NCI-H345 treated with DMSO at 0.1 percent for 48 hours (cell line): ENCODE results near the gene ZNF324.
"Not testable (repeated sequence)": the region's sequence is repeated elsewhere in the genome, so short reads cannot be mapped to it uniquely, and the experiment has no call there.

Experiments used
- DNase-seq: peaks from one replicate; lab custom pipeline; 2025; ENCODE audit not compliant: unreplicated experiment; lab: John Stamatoyannopoulos, UW

The ZNF324 gene

DNA sequence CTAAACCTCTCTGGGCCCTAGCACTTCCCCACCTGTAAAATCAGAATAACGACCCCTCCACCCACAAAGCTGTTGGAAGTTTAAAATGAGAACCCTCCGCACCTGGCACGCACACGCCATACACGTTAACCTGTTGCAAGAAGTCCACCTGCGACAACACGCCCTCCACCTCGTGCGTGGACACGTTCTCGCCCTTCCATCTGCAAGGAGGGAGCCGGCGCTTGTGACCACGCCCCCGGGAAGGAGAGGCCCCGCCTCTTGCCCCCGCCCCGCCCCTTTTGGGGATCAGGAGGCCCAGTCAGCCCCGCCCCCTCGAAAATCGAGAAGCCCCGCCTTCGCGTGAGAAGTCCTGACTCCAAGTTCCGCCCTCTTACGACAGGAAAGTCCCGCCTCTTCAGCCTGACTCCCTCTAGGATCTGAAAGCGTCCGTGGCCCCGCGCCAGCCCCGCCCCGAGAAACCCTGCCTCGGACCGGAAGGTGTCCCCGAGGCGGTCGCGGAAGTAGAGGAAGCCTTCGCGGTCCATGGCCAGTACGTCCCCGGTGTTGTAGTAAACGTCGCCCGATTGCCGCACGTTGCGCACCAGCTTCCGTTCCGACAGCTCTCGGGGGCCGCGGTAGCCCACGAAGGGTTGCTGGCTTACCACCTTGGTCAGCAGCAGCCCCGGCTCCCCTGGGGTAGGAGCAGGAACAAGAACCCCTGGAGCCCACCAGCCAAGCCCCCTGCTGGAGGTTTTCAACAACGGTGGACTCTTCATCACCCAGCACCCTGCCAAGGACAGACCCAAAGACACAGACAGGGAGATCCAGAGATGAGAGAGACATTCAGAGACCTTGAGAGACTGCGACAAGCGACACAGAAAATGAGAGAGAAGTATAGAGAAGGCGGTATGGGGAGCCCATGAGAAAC is 32.4 kb downstream of the ZNF324 start:
- DNase-seq, result peak; percentile 85

DNA sequence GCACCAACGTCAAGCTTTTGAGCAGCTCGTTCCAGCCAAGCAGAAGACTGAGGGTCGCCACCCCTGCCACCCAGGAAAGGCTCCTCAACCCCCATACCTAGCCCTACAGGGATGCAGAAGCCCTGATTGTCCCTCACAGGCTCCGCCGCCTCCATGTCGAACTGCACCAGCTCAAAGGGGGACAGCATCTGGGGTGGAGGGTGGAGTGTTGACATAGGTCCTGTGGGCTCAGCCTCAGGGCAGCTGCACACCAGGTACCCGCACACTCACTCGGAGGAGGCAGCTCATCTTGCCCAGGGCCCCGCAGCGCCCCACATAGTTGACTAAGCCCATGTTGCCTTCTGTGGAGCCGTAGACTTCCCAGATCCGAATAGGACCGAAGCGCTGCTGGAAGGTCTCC is 33.4 kb downstream of the ZNF324 start:
- no peak for DNase-seq

DNA sequence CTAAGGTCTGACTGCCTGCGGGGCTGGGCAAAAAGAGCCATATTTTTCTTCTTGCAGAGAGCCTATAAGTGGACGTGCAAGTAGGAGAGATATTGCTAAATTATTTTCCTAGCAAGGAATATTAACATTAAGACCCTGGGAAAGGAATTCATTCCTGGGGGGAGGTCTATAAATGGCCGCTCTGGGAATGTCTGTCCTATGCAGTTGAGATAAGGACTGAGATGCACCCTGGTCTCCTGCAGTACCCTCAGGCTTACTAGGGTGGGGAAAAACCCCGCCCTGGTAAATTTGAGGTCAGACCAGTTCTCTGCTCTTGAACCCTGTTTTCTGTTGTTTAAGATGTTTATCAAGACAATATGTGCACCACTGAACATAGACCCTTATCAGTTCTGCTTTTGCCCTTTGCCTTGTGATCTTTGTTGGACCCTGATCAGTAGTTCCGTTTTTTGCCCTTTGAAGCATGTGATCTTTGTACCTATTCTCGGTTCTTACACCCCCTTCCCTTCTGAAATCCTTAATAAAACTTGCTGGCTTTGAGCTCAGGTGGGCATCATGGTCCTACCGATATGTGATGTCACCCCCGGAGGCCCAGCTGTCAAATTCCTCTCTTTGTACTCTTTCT is 40.8 kb downstream of the ZNF324 start:
- DNase-seq, result not testable (repeated sequence)

DNA sequence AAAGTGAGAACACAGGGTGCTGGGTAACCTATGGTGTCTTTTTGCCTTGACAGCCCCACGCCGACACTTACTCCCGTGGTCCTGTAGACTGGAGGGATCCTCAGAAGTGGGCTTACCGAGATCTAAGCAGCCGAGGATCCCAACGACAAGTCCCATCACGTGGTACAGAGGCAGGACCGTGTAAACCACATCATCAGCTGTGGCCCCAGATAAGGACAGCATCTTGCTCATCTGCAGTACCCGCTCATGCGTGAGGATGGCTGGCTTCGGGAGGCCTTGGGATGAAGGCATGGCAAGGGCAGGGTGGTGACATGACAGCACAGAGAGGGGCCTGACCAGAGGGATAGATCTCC is 42.8 kb downstream of the ZNF324 start:
- no peak for DNase-seq

DNA sequence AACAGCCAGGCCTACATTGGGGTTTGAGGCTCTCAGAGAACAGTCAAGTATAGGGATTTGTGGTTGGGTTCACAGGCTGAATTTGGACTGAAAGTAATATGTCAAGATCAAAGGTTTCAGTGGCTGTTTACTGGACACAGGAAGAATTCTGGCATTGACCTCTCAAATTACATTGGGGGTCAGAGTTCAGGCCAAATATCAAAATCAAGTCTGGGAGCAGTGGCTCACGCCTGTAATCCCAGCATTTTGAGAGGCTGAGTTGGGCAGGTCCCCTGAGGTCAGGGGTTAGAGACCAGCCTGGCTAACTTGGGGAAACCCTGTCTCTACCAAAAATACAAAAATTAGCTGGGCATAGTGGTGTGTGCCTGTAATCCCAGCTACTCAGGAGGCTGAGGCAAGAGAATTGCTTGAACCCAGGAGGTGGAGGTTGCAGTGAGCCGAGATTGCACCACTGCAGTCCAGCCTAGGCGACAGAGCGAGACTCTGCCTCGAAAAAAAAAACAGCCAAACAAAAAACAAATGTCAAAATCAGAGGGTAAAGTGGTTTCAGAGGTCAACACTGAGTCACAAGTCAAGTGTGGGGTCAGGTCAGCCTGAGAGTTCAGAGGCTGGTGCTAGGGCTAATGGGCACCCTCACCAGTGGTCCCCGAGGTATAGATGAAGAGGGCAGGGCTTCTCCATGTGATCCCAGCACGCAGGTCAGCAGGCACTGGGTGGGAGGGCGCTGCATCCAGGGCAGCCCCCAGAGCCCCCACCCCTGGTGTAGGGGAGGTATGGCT is 43.4 kb downstream of the ZNF324 start:
- no peak for DNase-seq

DNA sequence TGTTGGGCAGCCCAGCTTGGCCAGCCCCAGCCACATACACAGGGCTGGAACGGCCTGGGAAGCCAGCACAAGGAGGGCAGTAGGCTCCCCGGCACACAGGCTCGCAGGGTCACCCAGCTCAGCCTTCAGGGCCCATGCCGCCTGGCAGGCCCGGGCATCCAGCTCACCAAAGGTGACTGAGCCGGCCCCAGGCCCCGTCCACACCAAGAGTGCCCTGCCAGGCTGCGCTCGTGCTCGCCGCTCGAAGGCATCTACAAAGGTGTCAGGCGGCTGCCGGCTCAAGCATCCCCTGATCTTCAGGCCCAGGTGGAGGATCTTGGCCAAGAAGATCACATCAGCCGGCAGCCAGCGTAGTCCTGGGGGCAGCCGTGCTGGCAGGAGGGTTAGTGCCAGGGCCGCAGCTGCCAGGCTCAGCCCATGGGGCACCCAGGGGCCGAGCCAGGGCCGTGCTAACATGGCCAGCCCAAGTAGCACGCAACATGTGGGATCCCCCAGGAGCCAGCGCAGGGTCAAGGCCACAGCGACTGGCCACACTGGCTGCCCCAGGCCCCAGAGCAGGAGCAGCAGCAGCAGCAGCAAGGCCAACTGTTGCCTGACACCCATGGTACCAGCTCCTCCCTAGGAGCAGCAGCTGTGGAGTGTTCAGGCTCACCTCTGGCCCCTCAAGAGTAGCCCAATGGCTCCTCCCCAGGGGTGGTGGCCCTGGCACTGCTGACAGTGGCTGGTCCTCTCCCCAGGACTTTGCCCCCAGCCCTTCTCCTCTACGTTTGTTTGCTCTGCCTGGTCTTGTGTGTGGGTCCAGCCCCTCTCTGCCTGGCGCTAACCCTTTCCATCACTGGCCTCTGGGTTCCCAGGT is 44.7 kb downstream of the ZNF324 start, which contains the start of gene SLC27A5:
Gene SLC27A5, minus strand, starts transcription at position 640 of the 856 bp plus-strand sequence. Its CDS starts 37 bp downstream, at position 603.
- no peak for DNase-seq

DNA sequence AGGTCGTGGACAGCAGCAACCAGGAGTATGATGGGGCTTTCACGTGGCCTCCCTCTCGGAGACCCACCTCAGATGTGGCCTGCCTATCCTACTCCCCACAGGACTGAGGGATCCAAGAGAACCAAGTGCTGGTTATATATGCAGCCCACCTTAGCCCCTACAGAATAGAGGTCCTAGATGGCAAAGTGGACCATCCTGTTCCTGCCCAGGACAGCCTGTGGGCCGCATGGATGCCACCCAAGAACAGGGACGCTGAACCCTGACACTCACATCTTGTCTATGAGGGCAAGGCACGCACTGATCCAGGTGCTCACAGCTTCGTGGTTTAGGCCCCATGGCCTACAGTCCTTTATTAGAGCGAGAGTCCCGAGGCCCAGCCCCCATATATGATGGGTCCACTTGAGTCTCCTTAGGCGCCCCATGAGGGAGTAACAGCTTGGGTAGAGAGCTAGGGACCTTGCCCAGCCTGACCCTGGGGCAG is 46.4 kb downstream of the ZNF324 start:
- DNase-seq, result no peak

DNA sequence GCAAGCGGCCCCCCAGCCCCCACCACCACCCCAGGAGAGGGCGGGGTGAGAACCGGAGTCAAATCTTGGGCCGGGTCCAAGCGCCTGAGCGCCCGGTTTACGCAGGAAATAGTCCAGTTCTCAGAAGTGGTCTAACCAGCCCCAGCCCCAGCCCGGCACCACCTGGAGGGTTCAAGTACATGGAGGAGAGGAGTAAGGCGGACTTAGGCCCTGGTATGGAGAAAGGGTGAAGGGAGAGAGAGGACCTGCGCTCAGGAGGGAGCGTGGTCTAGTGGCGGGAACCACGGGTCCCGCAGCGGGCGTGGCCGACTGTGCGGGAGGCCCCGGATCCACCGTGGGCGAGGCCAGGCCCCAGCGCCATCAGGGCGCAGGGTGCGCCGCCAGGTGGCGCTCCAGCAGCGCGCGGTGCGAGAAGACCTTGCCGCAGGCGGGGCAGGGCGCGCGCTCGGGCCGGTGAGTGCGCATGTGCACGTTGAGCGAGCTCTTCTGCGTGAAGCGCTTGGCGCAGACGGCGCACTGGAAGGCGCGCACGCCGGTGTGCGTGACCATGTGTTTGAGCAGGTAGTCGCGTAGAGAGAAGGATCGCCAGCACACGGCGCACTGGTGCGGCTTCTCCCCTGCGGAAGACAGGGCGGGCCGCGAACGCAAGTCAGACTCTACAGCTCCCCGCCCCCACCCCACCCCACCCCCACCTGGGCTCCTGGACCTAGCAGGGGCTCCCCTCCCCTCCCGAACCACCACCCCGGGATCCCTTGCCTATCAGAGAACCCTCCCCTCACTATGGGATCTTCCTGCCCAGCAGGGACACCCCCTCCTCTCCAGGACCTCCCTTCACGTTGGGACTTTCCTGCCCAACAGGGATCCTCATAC is 47.0 kb downstream of the ZNF324 start:
- DNase-seq, result peak; percentile 75

DNA sequence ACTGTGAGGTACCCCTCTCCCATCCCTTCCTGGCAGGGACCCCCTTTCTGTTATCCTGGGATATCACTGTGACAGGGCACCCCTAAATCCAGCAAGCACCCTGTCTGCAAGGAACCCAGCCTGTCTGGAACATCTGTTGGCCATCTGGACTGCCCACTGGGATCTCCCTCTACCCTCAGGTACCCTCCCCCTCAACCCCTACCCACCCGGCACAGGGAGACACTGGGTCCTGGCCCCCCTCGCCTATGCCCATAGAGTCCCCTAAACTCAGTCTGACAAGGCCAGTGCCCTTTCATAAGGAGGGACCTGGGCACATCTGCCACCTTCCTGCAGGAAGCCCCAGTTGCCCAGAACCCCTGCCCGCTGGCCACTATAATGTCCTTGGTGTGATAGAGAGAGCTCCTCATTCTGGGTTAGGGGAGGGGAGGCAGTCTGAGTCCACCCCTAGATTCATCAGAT is 47.7 kb downstream of the ZNF324 start:
- no peak for DNase-seq

DNA sequence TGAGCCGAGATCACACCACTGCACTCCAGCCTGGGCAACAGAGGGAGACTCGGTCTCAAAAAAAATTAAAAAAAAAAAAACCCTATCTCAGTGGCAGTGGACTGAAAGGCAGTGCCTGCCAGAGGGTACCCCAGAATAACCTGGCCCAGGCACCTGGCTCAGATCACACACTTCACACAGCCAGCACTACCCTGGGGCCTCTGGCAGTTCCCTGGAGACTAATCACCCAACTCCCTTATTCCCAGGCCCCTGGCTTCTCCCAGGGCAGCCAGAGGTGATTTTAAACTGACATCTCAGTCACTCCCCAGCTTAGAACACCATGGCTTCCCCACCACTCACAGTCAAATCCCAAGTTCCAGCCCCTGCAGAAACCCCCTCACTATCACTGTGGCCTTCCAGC is 48.4 kb downstream of the ZNF324 start:
- no peak for DNase-seq

DNA sequence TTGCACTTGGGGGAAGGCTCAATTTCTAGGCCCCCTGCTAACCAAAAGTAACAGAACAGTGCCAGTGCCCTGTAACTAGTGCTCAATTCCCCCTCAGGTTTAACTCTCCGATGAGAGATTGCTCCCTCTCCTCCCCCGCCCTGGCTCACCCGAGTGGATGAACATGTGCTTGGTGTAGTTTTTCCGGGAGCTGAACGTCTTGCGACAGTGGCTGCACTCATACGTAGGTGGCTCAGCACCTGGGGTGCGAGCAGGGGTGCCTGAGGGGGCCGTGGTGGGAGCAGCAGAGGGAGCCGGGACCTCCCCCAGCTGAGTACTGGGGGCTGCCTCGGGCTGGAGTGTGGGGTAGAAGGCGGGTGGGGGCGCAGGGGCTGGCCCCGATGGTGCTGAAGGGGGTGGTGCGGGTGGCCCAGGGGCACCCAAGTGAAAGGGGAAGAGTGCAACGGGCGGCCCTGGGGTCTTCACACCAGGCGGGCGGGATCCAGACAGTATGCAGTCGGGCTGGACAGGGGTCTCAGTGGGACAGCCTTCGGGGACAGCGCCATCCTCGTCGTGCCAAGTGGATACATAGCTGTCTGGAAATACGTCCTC is 49.5 kb downstream of the ZNF324 start:
- no peak for DNase-seq

DNA sequence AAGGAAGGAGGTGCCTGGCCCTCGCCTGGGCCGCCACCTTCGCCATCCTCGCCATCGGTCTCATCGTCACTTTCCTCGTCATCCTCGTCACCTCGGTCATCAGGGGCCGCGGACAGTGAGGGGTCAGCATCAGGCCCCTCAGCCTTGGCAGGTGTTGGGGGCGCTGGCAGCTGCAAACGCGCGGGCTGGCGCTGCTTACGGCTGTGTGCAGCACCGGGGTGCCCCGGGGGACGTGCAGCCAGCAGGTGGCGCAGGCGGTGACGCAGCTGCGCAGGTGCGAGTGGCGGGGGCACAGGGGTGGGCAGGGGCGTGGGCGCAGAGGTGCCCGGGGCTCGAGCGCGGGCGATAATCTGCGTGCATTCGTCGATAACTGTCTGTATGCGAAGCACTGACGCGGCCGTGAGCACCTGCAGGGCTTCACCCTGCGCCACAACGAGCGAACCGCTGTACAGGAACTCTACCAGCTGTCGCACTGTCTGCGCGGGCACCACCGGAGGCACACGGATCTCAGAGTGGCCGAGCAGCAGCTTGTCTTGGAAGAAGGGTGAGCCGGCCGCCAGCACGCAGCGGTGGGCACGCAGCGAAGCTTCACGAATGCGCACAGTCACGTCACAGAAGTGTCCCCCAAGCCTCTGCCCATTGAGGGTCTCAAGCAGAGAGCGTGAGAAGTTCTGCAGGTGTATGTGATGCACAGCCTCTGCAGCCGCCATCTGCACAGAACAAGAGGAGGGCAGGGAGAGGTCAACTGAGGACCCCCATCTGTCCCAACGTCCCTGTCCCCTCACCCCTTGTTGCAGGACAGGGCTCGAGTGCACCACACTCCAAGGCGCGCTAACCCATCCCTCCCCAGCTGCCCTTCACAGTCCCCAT is 50.3 kb downstream of the ZNF324 start:
- no peak for DNase-seq

DNA sequence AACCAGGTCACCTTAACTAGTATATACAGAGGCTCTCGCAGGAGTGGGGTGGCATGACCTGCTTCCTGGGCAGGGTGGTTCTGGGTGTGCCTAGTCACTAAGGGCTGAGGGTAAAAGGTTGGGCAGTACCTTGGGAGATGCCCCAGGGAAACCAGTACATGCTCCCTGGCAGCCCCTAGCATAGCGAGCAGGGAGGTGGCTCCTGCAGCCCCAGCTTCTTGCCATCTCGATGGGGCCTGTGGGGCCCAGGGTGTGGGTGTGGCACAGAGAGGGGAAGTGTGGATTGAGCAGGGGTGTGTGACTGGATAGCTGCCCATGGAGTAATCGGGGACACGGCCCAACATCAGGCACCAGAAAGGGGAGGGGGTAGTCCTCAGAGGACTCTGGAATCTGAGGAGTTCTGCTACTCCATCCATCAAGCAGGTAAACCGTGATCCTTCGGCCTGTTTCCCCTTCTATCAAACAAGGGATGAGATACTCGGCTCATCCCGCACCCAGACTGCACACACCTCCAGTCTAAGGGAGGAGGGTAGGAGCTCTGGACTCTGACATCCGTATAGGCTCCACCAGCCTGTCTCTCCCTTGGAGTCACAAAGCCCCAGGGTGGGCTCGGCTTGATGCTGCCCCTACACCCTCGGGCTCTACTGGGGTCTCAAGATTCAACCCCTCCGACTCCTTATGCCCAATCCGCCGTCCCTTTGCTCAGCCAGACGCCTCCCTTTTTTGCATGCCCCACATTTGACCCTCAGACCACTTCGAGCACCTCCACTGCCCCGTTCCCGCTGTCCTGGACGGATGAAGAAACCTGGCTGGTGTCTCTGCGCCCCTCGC is 51.6 kb downstream of the ZNF324 start:
- DNase-seq, result no peak

DNA sequence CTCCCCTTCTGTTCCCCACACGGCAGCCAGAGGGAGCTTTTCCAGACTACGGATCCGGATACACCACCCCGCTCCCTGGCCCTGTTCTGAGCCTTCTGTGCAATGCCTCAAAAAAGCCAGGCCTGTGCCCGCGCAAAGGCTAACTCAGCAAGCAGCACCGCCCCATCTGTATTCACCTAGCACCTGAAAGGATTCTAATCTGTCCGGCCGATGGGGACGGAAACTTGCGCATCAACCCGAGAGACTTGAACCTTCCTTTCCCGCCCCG is 52.1 kb downstream of the ZNF324 start:
- DNase-seq, result peak; percentile 3

DNA sequence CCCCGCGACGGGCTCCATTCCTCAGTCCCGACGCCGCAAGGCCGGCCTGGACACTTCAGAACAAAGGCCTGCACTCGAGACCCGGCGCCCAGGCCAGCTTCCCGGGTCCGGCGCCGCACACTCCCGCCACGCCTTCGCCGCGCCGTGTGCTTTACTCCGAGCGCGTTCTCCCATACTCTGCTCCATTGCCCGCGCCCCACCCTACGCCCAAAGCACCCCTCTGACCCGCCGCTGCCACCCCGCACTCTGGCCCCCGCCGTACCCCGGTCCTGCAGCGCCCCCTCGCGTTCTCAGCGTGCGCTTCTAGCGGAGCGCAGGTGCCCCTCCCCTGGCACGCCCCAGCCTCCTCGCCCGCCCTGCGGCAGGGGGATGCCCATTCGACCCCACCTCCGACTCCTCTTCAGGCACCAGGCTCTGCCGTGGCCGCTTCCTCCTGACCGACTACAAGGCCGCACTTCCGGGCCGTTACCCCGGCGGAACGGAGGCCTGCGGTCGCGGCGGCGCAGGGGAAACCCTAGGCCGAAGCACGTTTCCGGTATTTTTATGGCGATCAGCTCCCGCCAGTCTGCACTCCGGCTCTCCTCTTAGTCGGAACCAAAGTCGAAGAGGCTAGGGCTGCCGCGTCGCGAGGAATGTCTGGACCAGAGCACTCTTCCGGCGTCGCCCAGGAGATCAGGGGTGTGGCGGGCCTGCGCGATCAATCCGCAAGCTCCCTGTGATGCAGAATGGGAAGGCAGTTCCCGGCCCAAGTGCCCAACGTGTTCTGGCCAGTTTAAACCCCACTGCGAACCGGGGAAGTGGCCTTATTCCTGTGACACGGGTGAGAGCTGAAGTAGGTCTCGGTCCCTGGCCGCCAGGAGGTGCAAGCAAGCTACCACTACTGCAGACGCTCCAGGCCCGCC is 52.7 kb downstream of the ZNF324 start, which contains the start of gene ZBTB45:
Gene ZBTB45, minus strand, starts transcription at position 456 of the 902 bp plus-strand sequence. CDS start 2,137 bp downstream, outside the sequence.
- DNase-seq, result peak; percentile 84

DNA sequence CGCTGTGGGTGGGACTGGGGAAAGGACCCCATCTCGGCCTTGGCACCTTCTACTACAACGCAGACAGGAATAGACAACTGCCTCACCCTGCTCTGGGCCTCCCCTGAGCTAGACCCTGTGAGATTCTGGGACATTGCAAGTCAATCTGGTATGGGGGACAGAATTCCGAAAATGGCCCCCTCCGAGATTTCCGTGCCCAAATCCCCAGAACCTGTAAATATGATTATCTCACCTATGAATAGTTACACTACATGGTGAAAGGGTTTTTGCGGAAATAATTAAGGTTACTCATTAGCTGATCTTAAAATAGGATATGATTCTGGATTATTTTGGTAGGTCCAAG is 53.3 kb downstream of the ZNF324 start:
- no peak for DNase-seq

DNA sequence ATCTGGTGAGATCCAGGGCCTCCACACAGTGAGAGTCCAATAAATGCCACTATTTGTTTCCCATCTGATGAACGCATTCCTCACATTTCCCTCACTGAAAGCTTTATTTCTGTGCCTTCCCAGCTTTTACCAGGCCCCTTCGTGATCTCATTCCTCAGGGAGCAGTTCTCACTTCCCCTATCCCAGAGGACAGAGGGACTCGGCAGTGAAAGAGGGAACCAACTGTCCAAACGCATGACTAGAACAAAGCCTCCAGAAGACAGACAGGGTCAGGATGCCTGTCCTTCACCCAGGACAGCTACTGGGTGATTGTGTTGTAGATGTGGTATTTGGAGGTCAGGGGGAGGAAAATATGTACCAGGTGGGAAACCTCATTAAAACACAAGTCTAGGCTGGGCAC is 54.8 kb downstream of the ZNF324 start:
- no peak for DNase-seq
